HepG2 (cell line): Measurements from ENCODE around the gene NR1H3. TPM values are rescaled to one million over a fixed set of nuclear protein-coding genes. Genes with fewer than 3 reads are reported as not detected.

ENCODE experiments used
- ATF4 ChIP-seq, 2 experiments: fragments of 450-650 bp in 1 of 2; sonication (generic) in 1 of 2; formaldehyde crosslinking; IDR thresholded peaks; 2 replicates each; pipeline versions ENCODE4 v1.5.0 to v1.8.0; 2020 to 2022; ENCODE audit warnings: mild to moderate bottlenecking in 1 of 2, missing genetic modification reagents in 1 of 2
- ELF4 ChIP-seq: sonication (generic); formaldehyde crosslinking; IDR thresholded peaks from 2 replicates; pipeline ENCODE4 v1.5.0; 2020; ENCODE audit warnings: missing genetic modification reagents, mild to moderate bottlenecking, moderate library complexity, borderline replicate concordance
- HNF1B ChIP-seq: sonication (generic); formaldehyde crosslinking; IDR thresholded peaks from 2 replicates; pipeline ENCODE4 v1.5.1; 2020; ENCODE audit warnings: mild to moderate bottlenecking, moderate library complexity, missing genetic modification reagents
- IRX3 ChIP-seq: sonication (generic); formaldehyde crosslinking; IDR thresholded peaks from 2 replicates; pipeline ENCODE4 v1.8.1; 2023; ENCODE audit warnings: mild to moderate bottlenecking, low read depth, missing genetic modification reagents, borderline replicate concordance
- KLF12 ChIP-seq: sonication (generic); formaldehyde crosslinking; IDR thresholded peaks from 2 replicates; pipeline ENCODE4 v1.4.0; 2020; ENCODE audit warnings: missing genetic modification reagents, borderline replicate concordance
- PAWR ChIP-seq: sonication (generic); formaldehyde crosslinking; IDR thresholded peaks from 2 replicates; pipeline ENCODE4 v1.4.0; 2020; ENCODE audit warnings: missing genetic modification reagents, mild to moderate bottlenecking, borderline replicate concordance
- PAXIP1 ChIP-seq: sonication (generic); formaldehyde crosslinking; conservative IDR thresholded peaks from 2 replicates; pipeline ENCODE4 v1.4.0; 2020; ENCODE audit warnings: mild to moderate bottlenecking, missing genetic modification reagents, moderate library complexity
- TAF15 ChIP-seq: fragments of 200-400 bp; formaldehyde crosslinking; IDR thresholded peaks from one replicate; pipeline ENCODE4 v1.6.1; 2018; ENCODE audit warnings: mild to moderate bottlenecking, low read depth, low read length; ENCODE audit not compliant: poor library complexity, severe bottlenecking
- ZBTB2 ChIP-seq: sonication (generic); formaldehyde crosslinking; IDR thresholded peaks from 2 replicates; pipeline ENCODE4 v1.8.0; 2022; ENCODE audit warnings: low read depth, missing genetic modification reagents
- ZBTB3 ChIP-seq: sonication (generic); formaldehyde crosslinking; IDR thresholded peaks from 2 replicates; pipeline ENCODE4 v1.4.0; 2020; ENCODE audit warnings: low read depth, mild to moderate bottlenecking, moderate library complexity, missing genetic modification reagents, borderline replicate concordance
- ZNF207 ChIP-seq: fragments of 450-650 bp; IDR thresholded peaks from 2 replicates; pipeline ENCODE4 v1.6.1; 2016; ENCODE audit warnings: antibody characterized with exemption, borderline replicate concordance
- ZNF264 ChIP-seq: sonication (generic); formaldehyde crosslinking; IDR thresholded peaks from 2 replicates; pipeline ENCODE4 v1.4.0; 2020; ENCODE audit warnings: missing genetic modification reagents
- ZNF746 ChIP-seq: sonication (generic); formaldehyde crosslinking; IDR thresholded peaks from 2 replicates; pipeline ENCODE4 v1.8.0; 2022; ENCODE audit warnings: mild to moderate bottlenecking, missing genetic modification reagents
- ZNF839 ChIP-seq: sonication (generic); formaldehyde crosslinking; IDR thresholded peaks from 2 replicates; pipeline ENCODE4 v1.4.0; 2020; ENCODE audit warnings: missing genetic modification reagents, mild to moderate bottlenecking, borderline replicate concordance
- ZSCAN20 ChIP-seq: sonication (generic); formaldehyde crosslinking; IDR thresholded peaks from 2 replicates; pipeline ENCODE4 v1.4.0; 2020; ENCODE audit warnings: missing genetic modification reagents, mild to moderate bottlenecking, borderline replicate concordance
- ZSCAN22 ChIP-seq: sonication (generic); formaldehyde crosslinking; IDR thresholded peaks from 2 replicates; pipeline ENCODE4 v1.4.0; 2020; ENCODE audit warnings: mild to moderate bottlenecking, missing genetic modification reagents
- polyA plus RNA-seq, 8 experiments: library from polyadenylated mRNA; depleted of rRNA in 3 of 8; stranded (reverse) in 7 of 8; unstranded in 1 of 8; fragments of >200 nt; fragmentation: Illumina TruSeq in 4 of 8; extraction: Trizol in 4 of 8; gene quantifications; 2 replicates each; pipeline versions ENCODE4 v1.2.1 to v1.2.3, GENCODE V29; 2011 to 2016; ENCODE audit warnings: low read depth in 4 of 8, missing spikeins in 1 of 8, mixed read lengths in 1 of 8; ENCODE audit not compliant: insufficient read depth in 1 of 8
- total RNA-seq, 5 experiments: library from RNA; depleted of rRNA; stranded (reverse); fragments of >200 nt; fragmentation: Illumina TruSeq; extraction: Trizol; gene quantifications; 2 replicates each; pipeline ENCODE4 v1.2.3, GENCODE V29; 2016; ENCODE audit warnings: low read depth in 1 of 5
- TF ChIP-seq, protein P1 (sequence below), 2 experiments: sonication (generic) in 1 of 2; formaldehyde crosslinking in 1 of 2; IDR thresholded peaks; 2 replicates each; pipeline versions ENCODE4 v1.5.1 to v1.6.1; 2011 to 2020; ENCODE audit warnings: borderline replicate concordance in 1 of 2, low read depth in 1 of 2, low read length in 1 of 2, mild to moderate bottlenecking in 1 of 2, missing genetic modification reagents in 1 of 2, moderate library complexity in 1 of 2

Gene NR1H3
- total and polyA plus RNA-seq, 2 of the 13 experiments (the other 11 are each of a cell fraction or from before 2014, with no cell fraction given) = 41.8 to 102 TPM

DNA sequence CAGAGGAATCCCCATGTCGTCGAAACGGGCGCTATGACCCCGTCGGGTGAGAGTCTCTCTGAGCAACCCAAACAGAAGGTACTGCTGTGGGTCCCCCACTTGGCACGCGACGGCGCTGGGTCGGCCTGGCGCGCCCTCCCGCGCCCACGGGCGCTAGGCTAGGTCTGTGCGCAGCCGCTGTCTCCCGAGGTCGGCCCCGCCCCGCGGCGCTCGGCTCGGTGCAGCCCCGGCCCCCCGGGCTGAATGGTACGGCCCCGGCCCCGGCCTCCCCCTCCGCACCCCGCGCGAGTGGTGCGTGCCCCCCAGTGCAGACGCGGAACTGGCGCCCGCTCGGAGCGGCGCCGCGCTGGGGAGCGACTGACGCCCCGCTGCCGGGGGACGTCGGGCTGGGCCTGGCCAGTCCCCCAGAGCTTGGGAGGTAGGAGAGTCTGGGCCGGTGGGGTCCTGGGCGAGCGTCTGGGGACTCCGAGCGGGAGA, 12.1 kb downstream of the NR1H3 start, which contains the start of gene MADD (continued):
- TF ChIP-seq PAXIP1 (CRISPR knock-in tag) = no peak
- no peak for TF ChIP-seq ATF4 (CRISPR knock-in tag; IDR thresholded peaks at IDR 0.05)
- TF ChIP-seq ZNF207 = no peak
- TF ChIP-seq ZNF839 (CRISPR knock-in tag) = no peak
- 0 out of 2 replicates have a peak, but pooled peaks have one; percentile 4 for TF ChIP-seq HNF1B (CRISPR knock-in tag)
- TF ChIP-seq KLF12 (CRISPR knock-in tag) = peak; percentile 79; the same call in 1 of the 2 replicates
- TF ChIP-seq, protein P1, sequence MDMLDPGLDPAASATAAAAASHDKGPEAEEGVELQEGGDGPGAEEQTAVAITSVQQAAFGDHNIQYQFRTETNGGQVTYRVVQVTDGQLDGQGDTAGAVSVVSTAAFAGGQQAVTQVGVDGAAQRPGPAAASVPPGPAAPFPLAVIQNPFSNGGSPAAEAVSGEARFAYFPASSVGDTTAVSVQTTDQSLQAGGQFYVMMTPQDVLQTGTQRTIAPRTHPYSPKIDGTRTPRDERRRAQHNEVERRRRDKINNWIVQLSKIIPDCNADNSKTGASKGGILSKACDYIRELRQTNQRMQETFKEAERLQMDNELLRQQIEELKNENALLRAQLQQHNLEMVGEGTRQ (IDR thresholded peaks at IDR 0.05; ENCODE audit: low read depth, low read length) = no peak
- TF ChIP-seq, protein P1 (CRISPR knock-in tag; IDR thresholded peaks at IDR 0.05; ENCODE audit: borderline replicate concordance) = no peak
- 0 out of 2 replicates have a peak, but pooled peaks have one; percentile 20 for TF ChIP-seq ZBTB2 (CRISPR knock-in tag)
- TF ChIP-seq ZNF746 (CRISPR knock-in tag) = no peak; the same call in 1 of the 2 replicates
- no peak for TF ChIP-seq PAWR (CRISPR knock-in tag)
- no peak for TF ChIP-seq ELF4
- no peak for TF ChIP-seq IRX3
- no peak for TF ChIP-seq ZBTB3 (CRISPR knock-in tag)
- 0 out of 2 replicates have a peak, but pooled peaks have one; percentile 31 for TF ChIP-seq ZSCAN20 (CRISPR knock-in tag)
- TF ChIP-seq TAF15 = no peak
- no peak; the same call in 1 of the 2 replicates for TF ChIP-seq ZNF264 (CRISPR knock-in tag)
- TF ChIP-seq ZSCAN22 = no peak
